ENCODE measurements around the gene ZNF365.
"Not testable (repeated sequence)": the region's sequence is repeated elsewhere in the genome, so short reads cannot be mapped to it uniquely, and the experiment has no call there.

The ZNF365 gene

GRCh38 chr10:62376071-62377025 lies 2.2 kb downstream of the ZNF365 start:
- Histone ChIP-seq H3K4me3 (no peak overlapping the region), H3K27me3 (peaks cover 46% of the 10 kb centered on the region), H3K36me3 (no peaks in the 10 kb centered on the region), H3K4me1 (no peaks in the 10 kb centered on the region), H3K9ac (no peak overlapping the region), H3K27ac (no peak overlapping the region), H3K9me3 (peaks cover 9% of the 10 kb centered on the region; the same call in 1 of the 2 replicates), H4K20me1 (no peaks in the 10 kb centered on the region), H3K4me2 (no peak overlapping the region)
- TF ChIP-seq Cebpa-rat (IDR thresholded peaks at IDR 0.05): no peak

- Histone ChIP-seq H3K36me3 (no peaks in the 10 kb centered on the region), H3K27me3 (peaks cover 46% of the 10 kb centered on the region), H3K4me3 (no peak overlapping the region), H3K4me2 (no peak overlapping the region), H3K27ac (no peak overlapping the region), H3K4me1 (no peaks in the 10 kb centered on the region), H3K9ac (no peak overlapping the region), H4K20me1 (no peaks in the 10 kb centered on the region), H3K9me3 (peaks cover 3% of the 10 kb centered on the region; the same call in 1 of the 2 replicates)
- TF ChIP-seq Cebpa-rat (IDR thresholded peaks at IDR 0.05): no peak
Observed at GRCh38 chr10:62377026-62377415, 2.9 kb downstream of the ZNF365 start.

- Histone ChIP-seq H3K9me3 (peaks cover 3% of the 10 kb centered on the region; the same call in 1 of the 2 replicates), H3K27ac (no peak overlapping the region), H3K9ac (no peak overlapping the region), H3K27me3 (peaks cover 39% of the 10 kb centered on the region), H3K36me3 (no peaks in the 10 kb centered on the region), H3K4me1 (no peaks in the 10 kb centered on the region), H3K4me3 (no peak overlapping the region), H3K4me2 (no peak overlapping the region), H4K20me1 (no peaks in the 10 kb centered on the region)
- TF ChIP-seq Cebpa-rat (IDR thresholded peaks at IDR 0.05): no peak
Observed at GRCh38 chr10:62377966-62378365, 3.8 kb downstream of the ZNF365 start.

- H3K4me1 ChIP-seq, H3K36me3 ChIP-seq, H3K9ac ChIP-seq, H3K27ac ChIP-seq, H3K4me3 ChIP-seq, H3K9me3 ChIP-seq, H4K20me1 ChIP-seq, H3K4me2 ChIP-seq: not testable (repeated sequence)
- peaks cover 30% of the 10 kb centered on the region for H3K27me3 ChIP-seq
Observed at GRCh38 chr10:62378877-62379276, 4.7 kb downstream of the ZNF365 start.

GRCh38 chr10:62379394-62379793 lies 5.2 kb downstream of the ZNF365 start:
- Histone ChIP-seq H3K4me3 (no peak overlapping the region), H3K36me3 (no peaks in the 10 kb centered on the region), H3K27me3 (peaks cover 25% of the 10 kb centered on the region), H3K4me2 (no peak overlapping the region), H4K20me1 (no peaks in the 10 kb centered on the region), H3K9ac (no peak overlapping the region), H3K4me1 (no peaks in the 10 kb centered on the region), H3K27ac (no peak overlapping the region), H3K9me3 (peaks cover 2% of the 10 kb centered on the region; the same call in 1 of the 2 replicates)
- no peak for TF ChIP-seq Cebpa-rat (IDR thresholded peaks at IDR 0.05)

- Histone ChIP-seq H3K4me3 (no peak overlapping the region), H4K20me1 (no peaks in the 10 kb centered on the region), H3K9me3 (no peaks in the 10 kb centered on the region), H3K27ac (no peak overlapping the region), H3K4me1 (no peaks in the 10 kb centered on the region), H3K4me2 (no peak overlapping the region), H3K36me3 (no peaks in the 10 kb centered on the region), H3K9ac (no peak overlapping the region), H3K27me3 (peaks cover 18% of the 10 kb centered on the region)
- TF ChIP-seq Cebpa-rat (IDR thresholded peaks at IDR 0.05): no peak
Observed at GRCh38 chr10:62380016-62380415, 5.8 kb downstream of the ZNF365 start.

- H4K20me1 ChIP-seq: no peaks in the 10 kb centered on the region
- no peaks in the 10 kb centered on the region for H3K36me3 ChIP-seq
- H3K4me1 ChIP-seq: peaks cover 6% of the 10 kb centered on the region
- H3K9me3 ChIP-seq: no peaks in the 10 kb centered on the region
- no peak for TF ChIP-seq Cebpa-rat (IDR thresholded peaks at IDR 0.05)
- no peak overlapping the region for H3K27ac ChIP-seq
- no peak overlapping the region for H3K4me3 ChIP-seq
- no peak overlapping the region for H3K4me2 ChIP-seq
- H3K27me3 ChIP-seq: peaks cover 3% of the 10 kb centered on the region
- H3K9ac ChIP-seq: no peak overlapping the region
Observed at GRCh38 chr10:62381385-62382102, 7.4 kb downstream of the ZNF365 start.

GRCh38 chr10:62382831-62383230 lies 8.7 kb downstream of the ZNF365 start:
- H3K27ac ChIP-seq: no peak overlapping the region
- H3K9me3 ChIP-seq: no peaks in the 10 kb centered on the region
- H3K4me3 ChIP-seq: no peak overlapping the region
- peaks cover 12% of the 10 kb centered on the region for H3K4me1 ChIP-seq
- H3K4me2 ChIP-seq: no peak overlapping the region
- no peak for TF ChIP-seq Cebpa-rat (IDR thresholded peaks at IDR 0.05)
- H3K27me3 ChIP-seq: no peaks in the 10 kb centered on the region
- H3K36me3 ChIP-seq: no peaks in the 10 kb centered on the region
- no peaks in the 10 kb centered on the region for H4K20me1 ChIP-seq
- no peak overlapping the region for H3K9ac ChIP-seq

- no peak overlapping the region for H3K9ac ChIP-seq
- H3K4me3 ChIP-seq: no peak overlapping the region
- H3K9me3 ChIP-seq: no peaks in the 10 kb centered on the region
- H3K4me1 ChIP-seq: peaks cover 12% of the 10 kb centered on the region
- no peaks in the 10 kb centered on the region for H3K36me3 ChIP-seq
- no peak overlapping the region for H3K27ac ChIP-seq
- no peak for TF ChIP-seq Cebpa-rat (IDR thresholded peaks at IDR 0.05)
- no peak overlapping the region for H3K4me2 ChIP-seq
- H4K20me1 ChIP-seq: no peaks in the 10 kb centered on the region
- H3K27me3 ChIP-seq: no peaks in the 10 kb centered on the region
Observed at GRCh38 chr10:62384057-62384446, 9.9 kb downstream of the ZNF365 start.

- no peak overlapping the region for H3K9ac ChIP-seq
- no peaks in the 10 kb centered on the region for H3K9me3 ChIP-seq
- no peak for TF ChIP-seq Cebpa-rat (IDR thresholded peaks at IDR 0.05)
- no peaks in the 10 kb centered on the region for H3K36me3 ChIP-seq
- no peak overlapping the region for H3K4me3 ChIP-seq
- no peaks in the 10 kb centered on the region for H4K20me1 ChIP-seq
- H3K27ac ChIP-seq: no peak overlapping the region
- H3K27me3 ChIP-seq: no peaks in the 10 kb centered on the region
- no peak overlapping the region for H3K4me2 ChIP-seq
- peaks cover 12% of the 10 kb centered on the region for H3K4me1 ChIP-seq
Observed at GRCh38 chr10:62384447-62385081, 10.4 kb downstream of the ZNF365 start.

Measured in BLaER1 (cell line).